Ovary (tissue), 3 donors: ENCODE results near the gene SLC6A6.

ENCODE experiments used
- EP300 ChIP-seq: sonication (generic); formaldehyde crosslinking; IDR thresholded peaks from one replicate; pipeline ENCODE4 v1.6.1; 2017; ENCODE audit warnings: antibody characterized with exemption
- POLR2A ChIP-seq: fragments of 450-650 bp; IDR thresholded peaks from one replicate; pipeline ENCODE4 v1.6.1; 2017; ENCODE audit warnings: antibody characterized with exemption, mild to moderate bottlenecking, moderate library complexity
- TF ChIP-seq, protein P1 (sequence below), 3 donors: fragments of 450-650 bp in 2 of 3; fragments of 200-600 bp in 1 of 3; IDR thresholded peaks; one replicate each; pipeline versions ENCODE4 v1.5.1 to v1.8.0; 2016 to 2022; ENCODE audit warnings: antibody characterized with exemption in 3 of 3, mild to moderate bottlenecking in 1 of 3
- donor health status: DM: no; HTN: no; CAD: no.

DNA sequence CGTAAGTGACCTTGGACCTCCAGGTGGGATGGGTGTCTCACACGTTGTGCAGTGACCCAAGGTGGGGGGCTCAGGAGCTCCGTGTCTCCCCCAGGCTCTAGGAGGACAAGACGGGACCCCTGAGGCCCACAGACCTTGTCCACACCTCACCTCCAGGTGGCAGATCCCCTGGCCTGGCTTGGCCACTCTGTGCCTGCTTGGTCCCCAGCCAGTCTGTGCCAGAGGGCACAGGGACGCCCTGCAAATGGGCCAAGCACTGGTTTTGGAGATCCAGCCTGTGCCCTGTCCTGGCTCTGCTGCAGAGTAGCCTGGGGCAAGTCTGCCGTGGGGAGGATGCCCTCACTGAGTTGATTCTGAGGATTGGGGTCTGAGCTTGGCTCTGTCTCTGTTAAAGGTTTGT lies 14.0 kb downstream of the SLC6A6 start:
- TF ChIP-seq, protein P1, sequence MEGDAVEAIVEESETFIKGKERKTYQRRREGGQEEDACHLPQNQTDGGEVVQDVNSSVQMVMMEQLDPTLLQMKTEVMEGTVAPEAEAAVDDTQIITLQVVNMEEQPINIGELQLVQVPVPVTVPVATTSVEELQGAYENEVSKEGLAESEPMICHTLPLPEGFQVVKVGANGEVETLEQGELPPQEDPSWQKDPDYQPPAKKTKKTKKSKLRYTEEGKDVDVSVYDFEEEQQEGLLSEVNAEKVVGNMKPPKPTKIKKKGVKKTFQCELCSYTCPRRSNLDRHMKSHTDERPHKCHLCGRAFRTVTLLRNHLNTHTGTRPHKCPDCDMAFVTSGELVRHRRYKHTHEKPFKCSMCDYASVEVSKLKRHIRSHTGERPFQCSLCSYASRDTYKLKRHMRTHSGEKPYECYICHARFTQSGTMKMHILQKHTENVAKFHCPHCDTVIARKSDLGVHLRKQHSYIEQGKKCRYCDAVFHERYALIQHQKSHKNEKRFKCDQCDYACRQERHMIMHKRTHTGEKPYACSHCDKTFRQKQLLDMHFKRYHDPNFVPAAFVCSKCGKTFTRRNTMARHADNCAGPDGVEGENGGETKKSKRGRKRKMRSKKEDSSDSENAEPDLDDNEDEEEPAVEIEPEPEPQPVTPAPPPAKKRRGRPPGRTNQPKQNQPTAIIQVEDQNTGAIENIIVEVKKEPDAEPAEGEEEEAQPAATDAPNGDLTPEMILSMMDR (IDR thresholded peaks at IDR 0.05), result no peak
- TF ChIP-seq POLR2A (no peak), EP300 (no peak)
